GM10248 (cell line): Measurements from ENCODE around the gene FOXL1.

ENCODE experiments used
- CTCF ChIA-PET: fragments of 300-600 bp; sonication (Branson Sonifier 250); formaldehyde crosslinking; extraction: SDS; loops from one replicate; lab custom pipeline; 2021; ENCODE audit warnings: antibody characterized with exemption; lab: Yijun Ruan, JAX
- POLR2A ChIA-PET: fragments of 350-650 bp; sonication (Branson Sonifier 250); formaldehyde crosslinking; extraction: SDS; loops from one replicate; lab custom pipeline; 2020; ENCODE audit warnings: antibody characterized with exemption; lab: Yijun Ruan, JAX
- DNase-seq: peaks from one replicate; pipeline ENCODE4 v3.0.0; 2012; ENCODE audit errors: extremely low spot score
- TF ChIP-seq, protein P1 (sequence below): IDR thresholded peaks from 2 replicates; pipeline ENCODE4 v1.5.1; 2012; ENCODE audit warnings: mild to moderate bottlenecking, low read depth; ENCODE audit errors: extremely low read depth, missing control alignments, control extremely low read depth

FOXL1 gene

GRCh38 chr16:86626966-86627365, 48.6 kb downstream of the FOXL1 start:
- no peak for DNase-seq
- ChIA-PET POLR2A (no interaction called here), CTCF (interaction anchor here (0.9 kb wide), 1 partner anchor 13 kb away, joined by 3 read pairs; no protein-coding TSS in a partner anchor)
- TF ChIP-seq, protein P1, sequence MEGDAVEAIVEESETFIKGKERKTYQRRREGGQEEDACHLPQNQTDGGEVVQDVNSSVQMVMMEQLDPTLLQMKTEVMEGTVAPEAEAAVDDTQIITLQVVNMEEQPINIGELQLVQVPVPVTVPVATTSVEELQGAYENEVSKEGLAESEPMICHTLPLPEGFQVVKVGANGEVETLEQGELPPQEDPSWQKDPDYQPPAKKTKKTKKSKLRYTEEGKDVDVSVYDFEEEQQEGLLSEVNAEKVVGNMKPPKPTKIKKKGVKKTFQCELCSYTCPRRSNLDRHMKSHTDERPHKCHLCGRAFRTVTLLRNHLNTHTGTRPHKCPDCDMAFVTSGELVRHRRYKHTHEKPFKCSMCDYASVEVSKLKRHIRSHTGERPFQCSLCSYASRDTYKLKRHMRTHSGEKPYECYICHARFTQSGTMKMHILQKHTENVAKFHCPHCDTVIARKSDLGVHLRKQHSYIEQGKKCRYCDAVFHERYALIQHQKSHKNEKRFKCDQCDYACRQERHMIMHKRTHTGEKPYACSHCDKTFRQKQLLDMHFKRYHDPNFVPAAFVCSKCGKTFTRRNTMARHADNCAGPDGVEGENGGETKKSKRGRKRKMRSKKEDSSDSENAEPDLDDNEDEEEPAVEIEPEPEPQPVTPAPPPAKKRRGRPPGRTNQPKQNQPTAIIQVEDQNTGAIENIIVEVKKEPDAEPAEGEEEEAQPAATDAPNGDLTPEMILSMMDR, result no peak

GRCh38 chr16:86628614-86629013, 50.3 kb downstream of the FOXL1 start:
- no peak for DNase-seq
- POLR2A ChIA-PET, result no interaction called here
- TF ChIP-seq, protein P1, result no peak
- CTCF ChIA-PET, result no interaction called here

DNA sequence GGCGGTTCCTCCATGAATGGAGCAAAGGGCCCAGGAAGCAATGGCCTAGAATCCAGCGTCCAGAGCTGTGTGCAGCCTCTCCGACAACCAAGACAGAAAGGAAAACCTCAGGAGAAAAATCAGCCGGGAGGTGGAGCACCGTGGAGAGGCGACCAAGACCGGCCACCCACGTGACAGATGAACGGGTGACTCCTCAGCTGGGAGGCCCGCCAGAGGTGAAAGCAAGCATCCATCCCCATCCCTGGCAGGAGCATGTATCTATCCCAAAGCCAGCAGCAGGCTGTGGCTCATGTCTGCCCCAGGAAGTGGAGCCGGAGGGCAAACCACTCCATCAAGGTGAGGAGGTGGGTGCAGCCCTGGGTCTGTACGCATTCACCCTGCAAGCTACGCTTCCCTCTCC, 52.1 kb downstream of the FOXL1 start:
- no peak for DNase-seq
- TF ChIP-seq, protein P1, result no peak
- CTCF ChIA-PET, result interaction anchor here (1.3 kb wide), 1 partner anchor 17 kb away, joined by 3 read pairs; no protein-coding TSS in a partner anchor
- POLR2A ChIA-PET, result no interaction called here

DNA sequence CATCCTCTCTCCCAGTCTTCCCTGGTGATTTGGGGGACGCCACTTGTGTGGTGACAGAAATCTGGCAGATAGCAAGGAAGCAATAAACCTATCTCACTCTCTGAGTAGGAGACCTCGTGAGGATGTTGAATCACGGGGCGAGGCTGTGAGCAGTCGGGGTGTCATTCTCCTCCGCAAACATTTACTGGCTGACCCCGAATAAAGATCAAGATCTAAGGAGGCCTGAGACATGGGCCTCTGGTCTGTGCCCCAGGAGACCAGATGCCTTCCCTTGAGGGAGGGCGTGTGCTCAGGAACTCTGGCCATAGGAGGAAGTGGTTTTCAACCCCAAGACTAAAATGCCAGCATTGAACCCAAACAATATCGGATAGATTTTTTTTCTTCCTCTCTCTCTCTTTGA, 53.1 kb downstream of the FOXL1 start:
- TF ChIP-seq, protein P1, result no peak
- ChIA-PET POLR2A (no interaction called here), CTCF (interaction anchor here (1.3 kb wide), 1 partner anchor 16 kb away, joined by 3 read pairs; no protein-coding TSS in a partner anchor)
- no peak for DNase-seq
